T-helper 1 cell treated with Interleukin-12 subunit alpha and Interleukin-12 subunit beta and Interleukin-4 antibody, amounts not matched to agents 30 μg/mL and 1 μg/mL, for 36 hours (primary cell): Measurements from ENCODE around the gene FAM78B.

Experiments
- H3K27ac Mint-ChIP-seq: one replicate; pipeline ENCODE4 v1.8.0; 2021; ENCODE audit warnings: mild to moderate bottlenecking, mixed read lengths
- H3K27me3 Mint-ChIP-seq: one replicate; pipeline ENCODE4 v1.8.0; 2021; ENCODE audit warnings: low read depth, mixed read lengths
- H3K36me3 Mint-ChIP-seq: one replicate; pipeline ENCODE4 v1.8.0; 2021; ENCODE audit warnings: low read depth, mixed read lengths
- H3K4me1 Mint-ChIP-seq: one replicate; pipeline ENCODE4 v1.8.0; 2021; ENCODE audit warnings: low read depth, mixed read lengths
- H3K4me3 Mint-ChIP-seq: one replicate; pipeline ENCODE4 v1.8.0; 2021; ENCODE audit warnings: mild to moderate bottlenecking, moderate library complexity, mixed read lengths
- H3K9me3 Mint-ChIP-seq: one replicate; pipeline ENCODE4 v1.8.0; 2021; ENCODE audit warnings: mixed read lengths

The FAM78B gene

GRCh38 chr1:166119471-166119965, 47.3 kb downstream of the FAM78B start:
- no peak overlapping the region for H3K4me3 Mint-ChIP-seq
- no peaks in the 10 kb centered on the region for H3K4me1 Mint-ChIP-seq
- no peak overlapping the region for H3K27ac Mint-ChIP-seq
- H3K9me3 Mint-ChIP-seq: no peaks in the 10 kb centered on the region
- no peaks in the 10 kb centered on the region for H3K27me3 Mint-ChIP-seq
- no peaks in the 10 kb centered on the region for H3K36me3 Mint-ChIP-seq

- no peaks in the 10 kb centered on the region for H3K9me3 Mint-ChIP-seq
- H3K4me3 Mint-ChIP-seq: no peak overlapping the region
- no peaks in the 10 kb centered on the region for H3K36me3 Mint-ChIP-seq
- no peaks in the 10 kb centered on the region for H3K4me1 Mint-ChIP-seq
- no peaks in the 10 kb centered on the region for H3K27me3 Mint-ChIP-seq
- no peak overlapping the region for H3K27ac Mint-ChIP-seq
These were observed 49.0 kb downstream of the FAM78B start for GRCh38 chr1:166117776-166118175.

GRCh38 chr1:166116026-166116425, 50.8 kb downstream of the FAM78B start:
- H3K27me3 Mint-ChIP-seq: no peaks in the 10 kb centered on the region
- H3K9me3 Mint-ChIP-seq: no peaks in the 10 kb centered on the region
- H3K4me1 Mint-ChIP-seq: no peaks in the 10 kb centered on the region
- H3K4me3 Mint-ChIP-seq: no peak overlapping the region
- no peak overlapping the region for H3K27ac Mint-ChIP-seq
- H3K36me3 Mint-ChIP-seq: no peaks in the 10 kb centered on the region

GRCh38 chr1:166114419-166114818, 52.4 kb downstream of the FAM78B start:
- Mint-ChIP-seq H3K4me1 (no peaks in the 10 kb centered on the region), H3K4me3 (no peak overlapping the region), H3K9me3 (no peaks in the 10 kb centered on the region), H3K27ac (no peak overlapping the region), H3K27me3 (no peaks in the 10 kb centered on the region), H3K36me3 (no peaks in the 10 kb centered on the region)

GRCh38 chr1:166113630-166114029, 53.2 kb downstream of the FAM78B start:
- Mint-ChIP-seq H3K4me3 (no peak overlapping the region), H3K36me3 (no peaks in the 10 kb centered on the region), H3K27me3 (no peaks in the 10 kb centered on the region), H3K4me1 (no peaks in the 10 kb centered on the region), H3K9me3 (no peaks in the 10 kb centered on the region), H3K27ac (no peak overlapping the region)

GRCh38 chr1:166113031-166113430, 53.8 kb downstream of the FAM78B start:
- no peak overlapping the region for H3K27ac Mint-ChIP-seq
- no peaks in the 10 kb centered on the region for H3K9me3 Mint-ChIP-seq
- no peaks in the 10 kb centered on the region for H3K36me3 Mint-ChIP-seq
- no peaks in the 10 kb centered on the region for H3K27me3 Mint-ChIP-seq
- no peak overlapping the region for H3K4me3 Mint-ChIP-seq
- no peaks in the 10 kb centered on the region for H3K4me1 Mint-ChIP-seq

DNA sequence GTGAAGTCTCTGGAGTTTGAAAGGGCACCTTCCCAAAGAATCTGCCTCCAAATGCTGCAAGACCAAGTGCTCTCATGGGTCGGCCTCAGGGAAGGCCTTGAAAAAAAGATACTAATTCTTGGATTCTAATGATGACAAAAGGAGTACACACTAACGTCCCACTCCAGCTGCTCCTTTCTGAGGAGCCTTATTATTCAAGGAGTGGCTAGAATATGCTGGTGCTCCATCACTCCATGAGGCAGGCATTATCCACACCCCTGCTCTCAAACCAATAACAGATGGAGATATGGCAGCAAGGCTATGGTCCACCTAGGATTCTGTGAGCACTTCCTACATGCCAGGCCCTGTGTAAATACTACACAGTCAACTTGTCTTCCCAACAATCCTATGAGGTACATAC, 54.4 kb downstream of the FAM78B start:
- Mint-ChIP-seq H3K27ac (no peak overlapping the region), H3K4me3 (no peak overlapping the region), H3K27me3 (no peaks in the 10 kb centered on the region), H3K9me3 (no peaks in the 10 kb centered on the region), H3K36me3 (no peaks in the 10 kb centered on the region), H3K4me1 (no peaks in the 10 kb centered on the region)

- no peaks in the 10 kb centered on the region for H3K36me3 Mint-ChIP-seq
- no peak overlapping the region for H3K4me3 Mint-ChIP-seq
- no peaks in the 10 kb centered on the region for H3K4me1 Mint-ChIP-seq
- no peak overlapping the region for H3K27ac Mint-ChIP-seq
- no peaks in the 10 kb centered on the region for H3K27me3 Mint-ChIP-seq
- no peaks in the 10 kb centered on the region for H3K9me3 Mint-ChIP-seq
These were observed 55.4 kb downstream of the FAM78B start for GRCh38 chr1:166111430-166111829.

- Mint-ChIP-seq H3K9me3 (no peaks in the 10 kb centered on the region), H3K27me3 (no peaks in the 10 kb centered on the region), H3K36me3 (no peaks in the 10 kb centered on the region), H3K4me1 (peaks cover 6% of the 10 kb centered on the region), H3K27ac (no peak overlapping the region), H3K4me3 (no peak overlapping the region)
These were observed 76.6 kb downstream of the FAM78B start for GRCh38 chr1:166090244-166090643.

GRCh38 chr1:166089804-166090203, 77.0 kb downstream of the FAM78B start:
- peaks cover 6% of the 10 kb centered on the region for H3K4me1 Mint-ChIP-seq
- H3K27me3 Mint-ChIP-seq: no peaks in the 10 kb centered on the region
- no peaks in the 10 kb centered on the region for H3K9me3 Mint-ChIP-seq
- no peak overlapping the region for H3K27ac Mint-ChIP-seq
- H3K4me3 Mint-ChIP-seq: no peak overlapping the region
- no peaks in the 10 kb centered on the region for H3K36me3 Mint-ChIP-seq

GRCh38 chr1:166088572-166088955, 78.2 kb downstream of the FAM78B start:
- Mint-ChIP-seq H3K4me3 (no peak overlapping the region), H3K27ac (no peak overlapping the region), H3K36me3 (no peaks in the 10 kb centered on the region), H3K4me1 (peaks cover 12% of the 10 kb centered on the region), H3K9me3 (no peaks in the 10 kb centered on the region), H3K27me3 (peaks cover 3% of the 10 kb centered on the region)

GRCh38 chr1:166087734-166088571, 78.8 kb downstream of the FAM78B start:
- Mint-ChIP-seq H3K36me3 (no peaks in the 10 kb centered on the region), H3K4me1 (peaks cover 12% of the 10 kb centered on the region), H3K9me3 (no peaks in the 10 kb centered on the region), H3K27me3 (peaks cover 3% of the 10 kb centered on the region), H3K4me3 (no peak overlapping the region), H3K27ac (no peak overlapping the region)

- Mint-ChIP-seq H3K36me3 (no peaks in the 10 kb centered on the region), H3K4me3 (no peak overlapping the region), H3K9me3 (no peaks in the 10 kb centered on the region), H3K4me1 (peaks cover 16% of the 10 kb centered on the region), H3K27me3 (peaks cover 6% of the 10 kb centered on the region), H3K27ac (no peak overlapping the region)
These were observed 80.5 kb downstream of the FAM78B start for GRCh38 chr1:166086113-166086883.

- Mint-ChIP-seq H3K27ac (no peak overlapping the region), H3K4me1 (peaks cover 21% of the 10 kb centered on the region), H3K9me3 (no peaks in the 10 kb centered on the region), H3K36me3 (no peaks in the 10 kb centered on the region), H3K4me3 (no peak overlapping the region), H3K27me3 (peaks cover 6% of the 10 kb centered on the region)
These were observed 82.2 kb downstream of the FAM78B start for GRCh38 chr1:166084613-166085012.

- Mint-ChIP-seq H3K27me3 (peaks cover 6% of the 10 kb centered on the region), H3K4me3 (no peak overlapping the region), H3K36me3 (no peaks in the 10 kb centered on the region), H3K4me1 (peaks cover 17% of the 10 kb centered on the region), H3K9me3 (no peaks in the 10 kb centered on the region), H3K27ac (no peak overlapping the region)
These were observed 82.9 kb downstream of the FAM78B start for GRCh38 chr1:166083887-166084286.
